NCI-H446 treated with DMSO at 0.1 percent for 48 hours (cell line): Measurements from ENCODE around the gene SRRM4.
"Not testable (repeated sequence)": the region's sequence is repeated elsewhere in the genome, so short reads cannot be mapped to it uniquely, and the experiment has no call there.

Experiments
- DNase-seq: peaks from one replicate; lab custom pipeline; 2025; lab: John Stamatoyannopoulos, UW

SRRM4 gene

GRCh38 chr12:119008691-119009221, 27.4 kb downstream of the SRRM4 start:
- DNase-seq: peak; percentile 85

- DNase-seq: no peak
Observed at GRCh38 chr12:119011231-119011630, 29.9 kb downstream of the SRRM4 start.

GRCh38 chr12:119012179-119012578, 30.8 kb downstream of the SRRM4 start:
- DNase-seq: no peak

GRCh38 chr12:119013023-119013422, 31.7 kb downstream of the SRRM4 start:
- no peak for DNase-seq

GRCh38 chr12:119014368-119014767, 33.0 kb downstream of the SRRM4 start:
- no peak for DNase-seq

- no peak for DNase-seq
Observed at GRCh38 chr12:119016715-119017114, 35.4 kb downstream of the SRRM4 start.

GRCh38 chr12:119019166-119019565, 37.8 kb downstream of the SRRM4 start:
- no peak for DNase-seq

GRCh38 chr12:119020406-119021360, 39.3 kb downstream of the SRRM4 start:
- DNase-seq: no peak

- no peak for DNase-seq
Observed at GRCh38 chr12:119024356-119024755, 43.0 kb downstream of the SRRM4 start.

GRCh38 chr12:119025786-119026185, 44.4 kb downstream of the SRRM4 start:
- no peak for DNase-seq

GRCh38 chr12:119033332-119033731, 52.0 kb downstream of the SRRM4 start:
- not testable (repeated sequence) for DNase-seq

- DNase-seq: no peak
Observed at GRCh38 chr12:119036878-119037825, 55.8 kb downstream of the SRRM4 start.

GRCh38 chr12:119044094-119044493, 62.8 kb downstream of the SRRM4 start:
- DNase-seq: no peak

GRCh38 chr12:119047641-119048040, 66.3 kb downstream of the SRRM4 start:
- no peak for DNase-seq

GRCh38 chr12:119050663-119051062, 69.3 kb downstream of the SRRM4 start:
- no peak for DNase-seq

- DNase-seq: no peak
Observed at GRCh38 chr12:119051474-119051873, 70.1 kb downstream of the SRRM4 start.

- no peak for DNase-seq
Observed at GRCh38 chr12:119052001-119052400, 70.7 kb downstream of the SRRM4 start.

GRCh38 chr12:119055977-119056376, 74.6 kb downstream of the SRRM4 start:
- no peak for DNase-seq

GRCh38 chr12:119060847-119061796, 79.8 kb downstream of the SRRM4 start:
- no peak for DNase-seq

GRCh38 chr12:119068129-119068856, 87.0 kb downstream of the SRRM4 start:
- DNase-seq: no peak
